Type B pancreatic cell (in vitro differentiated cells): Measurements from ENCODE around the gene VSTM4. TPM values are rescaled to one million over a fixed set of nuclear protein-coding genes. Genes with fewer than 3 reads are reported as not detected.
A peak's percentile ranks its signal among the peaks of the same experiment; 100 is the strongest.

Experiments used
- DNase-seq: peaks from one replicate; pipeline ENCODE4 v3.0.0; 2021; ENCODE audit warnings: mixed read lengths; ENCODE audit not compliant: unreplicated experiment; ENCODE audit errors: extremely low spot score
- H3K27ac Mint-ChIP-seq: 2 replicates; pipeline ENCODE4 v1.8.0; 2021; ENCODE audit warnings: mild to moderate bottlenecking, mixed read lengths
- H3K27me3 Mint-ChIP-seq: 2 replicates; pipeline ENCODE4 v1.8.0; 2021; ENCODE audit warnings: mixed read lengths
- H3K36me3 Mint-ChIP-seq: 2 replicates; pipeline ENCODE4 v1.8.0; 2021; ENCODE audit warnings: mixed read lengths
- H3K4me1 Mint-ChIP-seq: one replicate; pipeline ENCODE4 v1.8.0; 2021; ENCODE audit warnings: mixed read lengths; ENCODE audit not compliant: unreplicated experiment
- H3K4me3 Mint-ChIP-seq: 2 replicates; pipeline ENCODE4 v1.8.0; 2021; ENCODE audit warnings: mild to moderate bottlenecking, mixed read lengths
- H3K9me3 Mint-ChIP-seq: 2 replicates; pipeline ENCODE4 v1.8.0; 2021; ENCODE audit warnings: mixed read lengths
- total RNA-seq: library from RNA; stranded (reverse); gene quantifications from 2 replicates; pipeline ENCODE4 v1.2.1, GENCODE V29; 2021; ENCODE audit warnings: low replicate concordance
- TF ChIP-seq, protein P1 (sequence below): fragments of 200-600 bp; sonication (generic); conservative IDR thresholded peaks from 2 replicates; pipeline ENCODE4 v1.5.0; 2021; ENCODE audit warnings: antibody characterized with exemption, mild to moderate bottlenecking

Gene VSTM4
- total RNA-seq, 1 donor from 2014 or later = 2.6 TPM

DNA sequence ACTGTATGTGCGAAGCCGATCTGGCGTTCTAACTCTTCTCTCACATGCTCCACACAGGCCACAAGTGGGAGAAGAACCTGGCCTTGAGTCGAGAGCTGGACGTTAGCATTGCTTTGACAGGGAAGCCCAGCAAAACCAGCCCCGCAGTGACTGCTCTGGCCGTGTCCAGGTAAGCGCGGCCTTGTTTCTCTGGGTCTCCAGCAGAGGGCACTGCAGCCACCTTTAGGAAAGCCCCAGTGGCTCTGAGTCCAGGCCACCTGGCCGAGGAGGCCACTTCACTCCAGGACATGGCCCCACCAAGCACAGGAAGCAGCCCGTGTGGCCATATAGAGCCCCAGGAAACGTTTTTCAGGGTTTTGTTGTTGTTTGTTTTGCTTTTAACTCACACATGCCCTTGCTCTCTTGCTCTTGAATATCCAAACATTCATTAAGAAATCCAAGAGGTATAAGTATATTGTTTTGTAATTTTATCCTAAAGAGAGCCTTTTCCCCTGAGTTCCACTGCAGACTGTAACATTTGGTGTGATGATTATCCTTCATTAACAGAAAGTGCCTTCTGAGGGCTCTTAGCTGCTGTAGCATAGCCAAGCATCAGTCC is 133.9 kb downstream of the VSTM4 start:
- TF ChIP-seq, protein P1, sequence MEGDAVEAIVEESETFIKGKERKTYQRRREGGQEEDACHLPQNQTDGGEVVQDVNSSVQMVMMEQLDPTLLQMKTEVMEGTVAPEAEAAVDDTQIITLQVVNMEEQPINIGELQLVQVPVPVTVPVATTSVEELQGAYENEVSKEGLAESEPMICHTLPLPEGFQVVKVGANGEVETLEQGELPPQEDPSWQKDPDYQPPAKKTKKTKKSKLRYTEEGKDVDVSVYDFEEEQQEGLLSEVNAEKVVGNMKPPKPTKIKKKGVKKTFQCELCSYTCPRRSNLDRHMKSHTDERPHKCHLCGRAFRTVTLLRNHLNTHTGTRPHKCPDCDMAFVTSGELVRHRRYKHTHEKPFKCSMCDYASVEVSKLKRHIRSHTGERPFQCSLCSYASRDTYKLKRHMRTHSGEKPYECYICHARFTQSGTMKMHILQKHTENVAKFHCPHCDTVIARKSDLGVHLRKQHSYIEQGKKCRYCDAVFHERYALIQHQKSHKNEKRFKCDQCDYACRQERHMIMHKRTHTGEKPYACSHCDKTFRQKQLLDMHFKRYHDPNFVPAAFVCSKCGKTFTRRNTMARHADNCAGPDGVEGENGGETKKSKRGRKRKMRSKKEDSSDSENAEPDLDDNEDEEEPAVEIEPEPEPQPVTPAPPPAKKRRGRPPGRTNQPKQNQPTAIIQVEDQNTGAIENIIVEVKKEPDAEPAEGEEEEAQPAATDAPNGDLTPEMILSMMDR = peak; percentile 91
- Mint-ChIP-seq H3K4me3 (no peak overlapping the region), H3K27me3 (peaks cover 16% of the 10 kb centered on the region), H3K4me1 (no peaks in the 10 kb centered on the region), H3K9me3 (no peaks in the 10 kb centered on the region), H3K36me3 (no peaks in the 10 kb centered on the region), H3K27ac (no peak overlapping the region)
- DNase-seq = no peak

GRCh38 chr10:48978318-48978717 is 137.0 kb downstream of the VSTM4 start:
- no peak overlapping the region for H3K4me3 Mint-ChIP-seq
- H3K27me3 Mint-ChIP-seq = peaks cover 22% of the 10 kb centered on the region
- TF ChIP-seq, protein P1 = no peak
- no peaks in the 10 kb centered on the region for H3K4me1 Mint-ChIP-seq
- no peaks in the 10 kb centered on the region for H3K36me3 Mint-ChIP-seq
- H3K27ac Mint-ChIP-seq = no peak overlapping the region
- DNase-seq = no peak
- H3K9me3 Mint-ChIP-seq = no peaks in the 10 kb centered on the region

GRCh38 chr10:48976196-48976595 is 139.1 kb downstream of the VSTM4 start:
- H3K9me3 Mint-ChIP-seq = peaks cover 4% of the 10 kb centered on the region
- TF ChIP-seq, protein P1 = peak; percentile 36
- DNase-seq = no peak
- H3K4me1 Mint-ChIP-seq = no peaks in the 10 kb centered on the region
- no peaks in the 10 kb centered on the region for H3K36me3 Mint-ChIP-seq
- H3K27ac Mint-ChIP-seq = no peak overlapping the region
- H3K4me3 Mint-ChIP-seq = no peak overlapping the region
- peaks cover 26% of the 10 kb centered on the region for H3K27me3 Mint-ChIP-seq

DNA sequence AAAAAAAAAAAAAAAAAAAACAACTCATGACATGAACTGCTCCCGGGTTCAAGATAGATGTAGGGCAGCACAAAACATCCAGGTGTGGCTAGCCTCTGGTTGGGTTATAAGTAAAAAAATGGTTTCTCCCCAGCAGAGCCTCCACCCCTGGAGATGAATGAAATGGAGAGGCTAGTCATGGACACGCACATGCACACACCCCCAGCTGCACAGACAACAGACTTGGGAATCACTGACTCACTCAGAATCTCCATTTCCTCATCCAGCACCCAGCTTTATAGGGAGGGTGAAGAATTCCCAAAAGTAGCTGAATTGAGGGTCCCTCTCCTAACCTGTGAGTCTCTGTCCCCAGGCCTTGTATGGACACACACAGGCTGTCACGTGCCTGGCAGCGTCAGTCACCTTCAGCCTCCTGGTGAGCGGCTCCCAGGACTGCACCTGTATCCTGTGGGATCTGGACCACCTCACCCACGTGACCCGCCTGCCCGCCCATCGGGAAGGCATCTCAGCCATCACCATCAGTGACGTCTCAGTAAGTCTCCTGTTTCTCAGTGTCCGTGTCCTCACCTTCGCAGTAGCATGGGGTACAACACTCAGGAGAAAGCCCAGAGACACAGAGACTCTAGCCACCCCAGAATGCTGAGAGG is 140.7 kb downstream of the VSTM4 start:
- TF ChIP-seq, protein P1 = no peak
- Mint-ChIP-seq H3K36me3 (no peaks in the 10 kb centered on the region), H3K4me3 (no peak overlapping the region), H3K9me3 (peaks cover 4% of the 10 kb centered on the region), H3K4me1 (no peaks in the 10 kb centered on the region), H3K27me3 (peaks cover 21% of the 10 kb centered on the region), H3K27ac (no peak overlapping the region)
- DNase-seq = no peak

GRCh38 chr10:48973065-48973464 is 142.3 kb downstream of the VSTM4 start:
- Mint-ChIP-seq H3K36me3 (no peaks in the 10 kb centered on the region), H3K4me3 (no peak overlapping the region), H3K9me3 (peaks cover 4% of the 10 kb centered on the region), H3K4me1 (no peaks in the 10 kb centered on the region), H3K27me3 (peaks cover 15% of the 10 kb centered on the region), H3K27ac (no peak overlapping the region)
- TF ChIP-seq, protein P1 = no peak
- no peak for DNase-seq
